GM23338 (cell line): ENCODE results near the gene NDEL1.

Experiments
- CREB1 ChIP-seq: fragments of 250-450 bp; sonication (Bioruptor Pico); IDR thresholded peaks from 2 replicates; pipeline ENCODE4 v1.5.0; 2020; ENCODE audit warnings: low read depth, mild to moderate bottlenecking, moderate library complexity
- EZH2 ChIP-seq: fragments of 200-600 bp; sonication (generic); IDR thresholded peaks from one replicate; pipeline ENCODE4 v1.8.0; 2017; ENCODE audit warnings: antibody characterized with exemption, mild to moderate bottlenecking, low read depth; ENCODE audit not compliant: unreplicated experiment
- EZH2phosphoT487 ChIP-seq: fragments of 200-600 bp; sonication (generic); IDR thresholded peaks from one replicate; pipeline ENCODE4 v1.8.1; 2018; ENCODE audit warnings: antibody characterized with exemption; ENCODE audit not compliant: unreplicated experiment
- JUNB ChIP-seq: IDR thresholded peaks from one replicate; pipeline ENCODE4 v1.6.1; 2016; ENCODE audit warnings: antibody characterized with exemption; ENCODE audit not compliant: unreplicated experiment
- POLR2AphosphoS5 ChIP-seq: IDR thresholded peaks from 2 replicates; pipeline ENCODE4 v1.6.1; 2016; ENCODE audit warnings: antibody characterized with exemption, low read depth
- ZNF331 ChIP-seq: fragments of 250-450 bp; sonication (Bioruptor Pico); IDR thresholded peaks from 2 replicates; pipeline ENCODE4 v1.5.0; 2020; ENCODE audit warnings: low read depth, mild to moderate bottlenecking, moderate library complexity
- TF ChIP-seq, protein P1 (sequence below), 2 experiments: fragments of 200-600 bp in 1 of 2; sonication (generic) in 1 of 2; conservative IDR thresholded peaks; 2 replicates each; pipeline versions ENCODE4 v1.5.1 to v1.6.1; 2016 to 2017; ENCODE audit warnings: antibody characterized with exemption in 2 of 2, low read depth in 2 of 2, mild to moderate bottlenecking in 2 of 2, moderate library complexity in 1 of 2
- TF ChIP-seq, protein P2 (sequence below): IDR thresholded peaks from one replicate; pipeline ENCODE4 v1.6.1; 2018; ENCODE audit warnings: antibody characterized with exemption; ENCODE audit not compliant: unreplicated experiment

DNA sequence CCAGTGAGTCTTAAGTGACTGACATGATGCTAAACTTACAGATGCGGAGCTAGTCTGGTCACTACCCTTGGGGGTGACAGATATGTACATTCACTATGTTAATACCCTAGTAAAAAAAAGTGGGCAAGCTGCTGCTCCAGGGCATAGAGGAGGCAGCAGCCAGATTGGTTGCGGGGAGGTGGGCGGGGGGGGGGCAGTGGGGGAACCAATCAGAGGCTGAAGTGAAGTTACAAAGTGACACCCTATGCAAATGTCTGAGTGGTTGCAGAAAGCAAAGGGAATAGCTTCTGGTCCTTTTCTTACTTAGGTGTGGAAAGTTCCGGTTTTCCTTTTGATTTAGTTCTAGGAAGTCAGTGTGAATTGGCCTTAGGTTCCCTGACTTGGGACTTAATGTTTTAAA, 12.1 kb downstream of the NDEL1 start:
- TF ChIP-seq, protein P1, sequence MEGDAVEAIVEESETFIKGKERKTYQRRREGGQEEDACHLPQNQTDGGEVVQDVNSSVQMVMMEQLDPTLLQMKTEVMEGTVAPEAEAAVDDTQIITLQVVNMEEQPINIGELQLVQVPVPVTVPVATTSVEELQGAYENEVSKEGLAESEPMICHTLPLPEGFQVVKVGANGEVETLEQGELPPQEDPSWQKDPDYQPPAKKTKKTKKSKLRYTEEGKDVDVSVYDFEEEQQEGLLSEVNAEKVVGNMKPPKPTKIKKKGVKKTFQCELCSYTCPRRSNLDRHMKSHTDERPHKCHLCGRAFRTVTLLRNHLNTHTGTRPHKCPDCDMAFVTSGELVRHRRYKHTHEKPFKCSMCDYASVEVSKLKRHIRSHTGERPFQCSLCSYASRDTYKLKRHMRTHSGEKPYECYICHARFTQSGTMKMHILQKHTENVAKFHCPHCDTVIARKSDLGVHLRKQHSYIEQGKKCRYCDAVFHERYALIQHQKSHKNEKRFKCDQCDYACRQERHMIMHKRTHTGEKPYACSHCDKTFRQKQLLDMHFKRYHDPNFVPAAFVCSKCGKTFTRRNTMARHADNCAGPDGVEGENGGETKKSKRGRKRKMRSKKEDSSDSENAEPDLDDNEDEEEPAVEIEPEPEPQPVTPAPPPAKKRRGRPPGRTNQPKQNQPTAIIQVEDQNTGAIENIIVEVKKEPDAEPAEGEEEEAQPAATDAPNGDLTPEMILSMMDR (conservative IDR thresholded peaks at IDR 0.05; ENCODE audit: low read depth in 2 of 2) = no peak
- TF ChIP-seq EZH2phosphoT487 (no peak), JUNB (no peak), EZH2 (no peak), POLR2AphosphoS5 (no peak), ZNF331 (CRISPR knock-in tag) (no peak), CREB1 (CRISPR knock-in tag) (no peak)
- TF ChIP-seq, protein P2, sequence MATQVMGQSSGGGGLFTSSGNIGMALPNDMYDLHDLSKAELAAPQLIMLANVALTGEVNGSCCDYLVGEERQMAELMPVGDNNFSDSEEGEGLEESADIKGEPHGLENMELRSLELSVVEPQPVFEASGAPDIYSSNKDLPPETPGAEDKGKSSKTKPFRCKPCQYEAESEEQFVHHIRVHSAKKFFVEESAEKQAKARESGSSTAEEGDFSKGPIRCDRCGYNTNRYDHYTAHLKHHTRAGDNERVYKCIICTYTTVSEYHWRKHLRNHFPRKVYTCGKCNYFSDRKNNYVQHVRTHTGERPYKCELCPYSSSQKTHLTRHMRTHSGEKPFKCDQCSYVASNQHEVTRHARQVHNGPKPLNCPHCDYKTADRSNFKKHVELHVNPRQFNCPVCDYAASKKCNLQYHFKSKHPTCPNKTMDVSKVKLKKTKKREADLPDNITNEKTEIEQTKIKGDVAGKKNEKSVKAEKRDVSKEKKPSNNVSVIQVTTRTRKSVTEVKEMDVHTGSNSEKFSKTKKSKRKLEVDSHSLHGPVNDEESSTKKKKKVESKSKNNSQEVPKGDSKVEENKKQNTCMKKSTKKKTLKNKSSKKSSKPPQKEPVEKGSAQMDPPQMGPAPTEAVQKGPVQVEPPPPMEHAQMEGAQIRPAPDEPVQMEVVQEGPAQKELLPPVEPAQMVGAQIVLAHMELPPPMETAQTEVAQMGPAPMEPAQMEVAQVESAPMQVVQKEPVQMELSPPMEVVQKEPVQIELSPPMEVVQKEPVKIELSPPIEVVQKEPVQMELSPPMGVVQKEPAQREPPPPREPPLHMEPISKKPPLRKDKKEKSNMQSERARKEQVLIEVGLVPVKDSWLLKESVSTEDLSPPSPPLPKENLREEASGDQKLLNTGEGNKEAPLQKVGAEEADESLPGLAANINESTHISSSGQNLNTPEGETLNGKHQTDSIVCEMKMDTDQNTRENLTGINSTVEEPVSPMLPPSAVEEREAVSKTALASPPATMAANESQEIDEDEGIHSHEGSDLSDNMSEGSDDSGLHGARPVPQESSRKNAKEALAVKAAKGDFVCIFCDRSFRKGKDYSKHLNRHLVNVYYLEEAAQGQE = no peak
